ENCODE data around the gene PRR35.
A peak's percentile ranks its signal among the peaks of the same experiment; 100 is the strongest.

PRR35 gene

GRCh38 chr16:580141-580945, 20.1 kb downstream of the PRR35 start:
- no peak for DNase-seq (ENCODE audit: low spot score)

GRCh38 chr16:580946-581498, 20.8 kb downstream of the PRR35 start:
- no peak for DNase-seq (ENCODE audit: low spot score)

- DNase-seq (ENCODE audit: low spot score): no peak
These were observed 22.0 kb downstream of the PRR35 start for GRCh38 chr16:582218-582613.

GRCh38 chr16:582614-583331, 22.6 kb downstream of the PRR35 start:
- DNase-seq (ENCODE audit: low spot score): no peak

GRCh38 chr16:583470-583814, 23.2 kb downstream of the PRR35 start:
- no peak for DNase-seq (ENCODE audit: low spot score)

DNA sequence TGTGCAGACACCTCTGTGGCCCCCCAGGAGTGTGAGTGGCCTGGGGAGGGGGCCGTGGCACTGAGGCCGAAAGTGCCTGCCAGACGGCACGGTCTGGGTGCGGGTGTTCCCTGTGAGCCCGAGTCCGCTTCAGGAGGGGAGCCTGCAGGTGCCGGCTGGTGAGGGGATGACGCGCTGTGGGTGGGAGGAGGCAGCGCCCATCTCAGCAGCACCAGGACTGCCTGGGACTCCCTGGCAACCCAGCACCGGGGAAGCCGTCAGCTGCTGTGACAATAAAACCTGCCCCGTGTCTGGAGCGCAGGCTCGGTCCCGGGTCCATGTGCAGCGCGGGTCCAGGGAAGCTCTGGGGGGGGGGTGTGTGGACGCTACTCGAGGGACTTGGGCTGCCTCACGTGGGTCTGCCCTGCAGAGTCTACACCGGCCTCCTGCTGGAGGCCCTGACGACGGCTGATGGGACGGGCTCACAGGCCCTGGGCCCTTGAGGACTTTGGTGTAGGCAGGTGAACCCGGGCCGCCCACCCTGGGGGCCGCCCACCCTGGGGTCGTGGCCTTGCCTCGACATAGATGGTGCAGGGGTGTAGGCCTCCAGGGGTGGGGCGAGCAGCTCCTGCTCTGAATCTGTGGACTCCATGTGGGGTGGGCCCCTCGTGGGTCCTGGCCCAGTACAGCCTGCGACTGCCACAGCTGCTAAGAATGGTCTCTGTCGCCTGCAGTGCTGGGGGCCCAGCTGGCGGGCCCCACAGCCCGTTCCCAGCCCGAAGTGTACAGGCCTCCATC, 23.8 kb downstream of the PRR35 start:
- DNase-seq (ENCODE audit: low spot score): no peak

DNA sequence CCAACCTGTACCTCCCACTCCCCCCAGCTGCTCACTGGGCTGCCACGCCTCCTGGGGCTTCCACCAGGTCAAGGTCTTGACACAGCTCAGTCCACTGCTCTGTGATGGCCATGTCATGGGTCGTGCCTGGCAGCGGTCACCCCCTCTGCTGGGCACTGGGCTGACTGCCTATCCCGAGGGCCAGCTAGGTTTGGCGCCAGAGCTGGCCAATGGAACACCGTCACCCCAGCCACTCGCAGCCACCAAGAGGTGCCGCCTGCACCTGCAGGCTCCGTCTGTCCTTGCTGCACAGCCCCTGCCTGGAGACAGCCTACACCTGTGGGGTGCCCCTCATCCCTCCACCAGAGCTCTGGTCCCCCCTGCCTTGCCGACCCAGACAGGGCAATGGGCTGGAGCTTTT, 25.2 kb downstream of the PRR35 start:
- DNase-seq (ENCODE audit: low spot score): peak; percentile 37

DNA sequence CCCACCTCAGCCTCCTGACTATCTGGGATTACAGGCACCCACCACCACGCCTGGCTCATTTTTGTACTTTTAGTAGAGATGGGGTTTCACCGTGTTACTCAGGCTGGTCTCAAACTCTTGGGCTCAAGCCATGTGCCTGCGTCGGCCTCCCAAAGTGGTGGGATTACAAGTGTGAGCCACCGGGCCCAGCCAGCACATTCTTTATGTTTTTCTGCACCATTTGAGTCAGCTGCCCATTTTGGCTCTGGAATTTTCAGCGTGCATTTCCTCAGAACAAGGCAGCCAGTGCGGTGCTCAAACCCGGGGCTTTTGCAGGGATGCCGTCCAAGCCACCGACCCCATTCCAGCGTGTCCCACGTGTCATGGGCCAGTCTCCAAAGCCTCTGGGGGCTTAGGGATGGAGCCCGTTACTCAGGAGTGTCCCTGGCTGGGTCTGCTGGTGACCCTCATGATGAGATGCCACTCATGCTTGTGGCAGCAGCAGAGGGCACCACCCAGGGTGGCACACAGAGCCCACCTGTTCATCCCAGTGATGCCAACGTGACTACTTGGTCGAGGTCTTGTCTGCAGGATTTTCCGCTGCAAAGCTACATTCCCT, 26.0 kb downstream of the PRR35 start:
- DNase-seq (ENCODE audit: low spot score): no peak

DNA sequence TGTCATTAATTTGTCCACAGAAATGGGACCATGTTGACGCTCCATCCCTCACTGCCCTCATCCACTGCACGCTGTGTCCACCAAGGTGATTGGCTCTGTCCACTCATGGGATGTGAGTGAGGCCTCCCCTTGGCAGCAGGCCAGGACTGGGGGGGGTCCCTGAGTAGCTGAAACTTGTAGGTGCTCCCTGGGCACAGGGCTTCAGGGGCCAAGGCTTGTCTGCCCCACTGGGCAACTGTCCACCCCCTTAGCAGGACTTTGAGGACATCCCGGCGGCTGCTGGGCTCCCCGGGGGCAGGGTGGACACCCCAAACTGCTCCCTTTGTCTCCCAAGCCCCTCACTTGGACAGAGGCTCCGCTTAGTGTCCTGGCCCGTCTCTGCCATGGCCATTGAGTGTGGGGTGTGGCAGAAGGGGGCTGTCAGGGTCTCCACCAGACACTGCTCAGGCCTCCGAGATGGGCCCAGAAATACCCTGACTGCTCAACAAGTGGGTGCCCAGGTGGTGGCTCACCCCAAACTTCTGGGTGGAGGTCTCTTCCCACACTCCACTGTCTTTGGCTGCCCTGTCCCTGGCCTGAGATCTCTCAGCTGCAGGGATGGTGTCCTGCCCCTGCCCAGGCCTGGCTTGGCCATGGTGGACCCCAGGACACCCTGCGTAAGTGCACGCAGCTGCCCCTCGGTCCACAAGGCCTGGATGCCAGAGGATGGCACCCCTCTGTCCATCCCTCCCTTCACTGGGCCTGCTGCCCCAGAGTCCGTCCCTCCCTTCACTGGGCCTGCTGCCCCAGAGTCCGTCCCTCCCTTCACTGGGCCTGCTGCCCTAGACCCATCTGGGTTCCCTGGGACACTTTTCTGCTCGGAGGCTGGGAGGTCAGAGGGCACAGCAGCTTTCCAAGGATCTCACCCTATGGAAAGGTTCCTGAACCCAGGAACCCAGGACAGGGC, 26.7 kb downstream of the PRR35 start:
- DNase-seq (ENCODE audit: low spot score): no peak

DNA sequence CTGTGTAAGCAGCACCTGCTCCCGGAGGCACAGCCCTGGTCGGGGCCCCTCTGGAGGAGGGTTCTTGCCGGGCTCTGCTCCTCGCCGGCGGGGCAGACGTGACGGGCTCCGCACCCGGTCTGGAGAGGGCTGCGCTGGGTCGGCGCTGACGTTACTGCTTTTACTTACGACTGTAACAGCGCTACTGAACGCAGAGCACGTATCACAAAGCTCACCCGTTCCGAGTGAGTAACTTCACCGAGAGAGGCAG, 28.4 kb downstream of the PRR35 start:
- peak; percentile 76 for DNase-seq (ENCODE audit: low spot score)

GRCh38 chr16:588889-589657, 28.9 kb downstream of the PRR35 start:
- DNase-seq (ENCODE audit: low spot score): peak; percentile 96

DNA sequence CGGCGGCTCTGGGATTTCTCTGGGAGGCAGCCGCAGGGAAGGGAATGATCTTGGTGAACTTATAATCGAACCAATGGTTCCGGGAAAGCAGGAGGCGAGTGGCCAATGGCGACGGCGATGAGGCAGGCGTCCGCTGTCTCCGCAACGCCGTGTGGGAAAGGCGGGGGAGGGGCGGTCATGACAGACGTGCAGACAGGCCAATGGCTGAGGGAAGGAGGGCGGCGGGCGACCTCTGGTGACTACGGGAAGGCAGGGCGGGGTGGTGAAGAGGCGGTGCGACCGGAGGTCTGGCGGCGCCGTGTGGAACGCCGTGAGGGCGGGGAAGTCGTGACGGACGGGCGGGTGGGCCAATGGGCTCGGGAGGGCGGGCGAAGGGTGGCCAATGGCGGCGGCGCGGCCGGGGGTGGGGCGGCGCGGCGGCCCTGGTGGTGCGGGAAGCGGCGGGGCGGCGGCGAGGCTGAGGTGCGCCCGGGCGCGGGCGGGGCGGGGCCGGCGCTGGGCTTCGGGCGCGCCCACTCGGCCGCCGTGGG, 29.5 kb downstream of the PRR35 start, which contains the start of gene RAB40C:
TSS of gene RAB40C (plus strand) at position 409 of the 530 bp plus-strand sequence. CDS start 226 bp downstream, outside the sequence.
- DNase-seq (ENCODE audit: low spot score): peak; percentile 98

GRCh38 chr16:590188-590814, 30.1 kb downstream of the PRR35 start:
- no peak for DNase-seq (ENCODE audit: low spot score)

DNA sequence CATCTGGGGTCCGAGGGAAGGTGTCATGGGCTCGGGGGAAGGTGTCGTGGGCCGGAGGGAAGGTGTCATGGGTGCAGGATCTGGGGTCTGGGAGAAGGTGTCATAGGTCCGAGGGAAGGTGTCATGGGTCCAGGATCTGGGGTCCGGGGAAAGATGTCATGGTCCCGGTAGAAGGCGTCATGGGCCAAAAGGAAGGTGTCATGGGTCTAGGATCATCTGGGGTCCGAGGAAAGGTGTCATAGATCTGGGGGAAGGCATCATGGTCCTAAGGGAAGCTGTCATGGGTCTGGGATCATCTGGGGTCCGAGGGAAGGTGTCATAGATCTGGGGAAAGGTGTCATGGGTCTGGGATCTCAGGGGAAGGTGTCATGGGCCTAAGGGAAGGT, 30.6 kb downstream of the PRR35 start:
- no peak for DNase-seq (ENCODE audit: low spot score)

GRCh38 chr16:591231-591630, 31.0 kb downstream of the PRR35 start:
- DNase-seq (ENCODE audit: low spot score): no peak

GRCh38 chr16:591892-592517, 31.8 kb downstream of the PRR35 start:
- no peak for DNase-seq (ENCODE audit: low spot score)

GRCh38 chr16:592518-593306, 32.5 kb downstream of the PRR35 start:
- DNase-seq (ENCODE audit: low spot score): peak; percentile 52

DNA sequence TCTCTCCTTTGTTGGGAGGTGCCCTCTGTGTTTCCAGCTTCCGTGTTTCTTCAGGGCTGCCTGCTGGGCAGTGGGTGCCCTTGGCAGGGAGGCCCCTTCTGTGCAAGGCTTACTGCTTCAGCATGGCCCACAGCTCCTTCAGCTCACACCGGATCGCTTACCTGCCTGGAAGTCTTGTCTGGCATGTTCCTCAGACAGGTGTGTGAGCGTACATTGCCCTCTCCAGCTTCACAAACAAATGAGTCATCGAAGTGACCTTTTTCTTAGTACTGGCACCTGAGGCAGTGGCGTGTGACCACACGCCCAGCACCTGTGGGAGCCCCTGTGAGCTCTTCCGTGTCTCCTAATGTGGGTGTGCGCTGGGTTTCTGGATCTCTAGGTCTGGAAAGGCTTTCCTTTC, 33.2 kb downstream of the PRR35 start:
- DNase-seq (ENCODE audit: low spot score): peak; percentile 86
